ENCODE data around the gene LINGO4.

- TF ChIP-seq EZH2 (IDR thresholded peaks at IDR 0.05; ENCODE audit: borderline replicate concordance, low read depth, low read length, severe bottlenecking) (no peak), CTCF (IDR thresholded peaks at IDR 0.05; ENCODE audit: borderline replicate concordance, extremely low read depth, low read length, poor library complexity, severe bottlenecking) (no peak)
Measured at GRCh38 chr1:151846062-151846568, 40.9 kb upstream of the LINGO4 start.

Data from DND-41 (cell line).